HG03378 (cell line): ENCODE data around the gene ZDHHC19.
"Not testable (repeated sequence)": the region's sequence is repeated elsewhere in the genome, so short reads cannot be mapped to it uniquely, and the experiment has no call there.

Experiments used
- ATAC-seq: cut with Tn5 transposase; IDR thresholded peaks from one replicate; pipeline ENCODE4 v1.9.1; 2021; ENCODE audit warnings: mild to moderate bottlenecking, moderate library complexity; ENCODE audit not compliant: unreplicated experiment

Gene ZDHHC19

DNA sequence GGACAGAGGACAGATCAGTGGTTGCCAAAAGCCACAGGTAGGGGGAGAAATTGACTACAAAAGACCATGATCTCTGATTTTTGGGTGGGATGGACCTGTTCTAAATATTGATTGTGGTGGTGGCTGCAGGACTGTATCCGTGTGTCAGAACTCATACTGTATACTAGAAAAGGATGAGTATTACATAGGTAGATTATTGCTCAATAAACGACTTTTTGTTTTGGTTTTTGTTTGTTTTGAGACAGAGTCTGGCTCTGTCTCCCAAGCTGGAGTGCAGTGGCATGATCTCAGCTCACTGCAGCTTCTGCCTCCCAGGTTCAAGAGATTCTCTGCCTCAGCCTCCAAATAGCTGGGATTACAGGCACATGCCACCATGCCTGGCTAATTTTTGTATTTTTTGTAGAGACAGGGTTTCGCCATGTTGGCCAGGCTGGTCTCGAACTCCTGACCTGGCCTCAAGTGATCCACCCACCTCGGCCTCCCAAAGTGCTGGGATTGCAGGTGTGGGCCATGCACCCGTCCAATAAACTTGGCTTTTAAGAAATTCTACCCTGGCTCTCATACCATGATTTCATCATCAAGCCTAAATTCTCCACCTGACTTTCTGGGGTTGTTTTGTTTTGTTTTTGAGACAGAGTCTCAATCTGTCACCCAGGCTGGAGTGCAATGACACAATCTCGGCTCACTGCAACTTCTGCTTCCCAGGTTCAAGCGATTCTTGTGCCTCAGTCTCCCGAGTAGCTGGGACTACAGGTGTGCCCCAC, 5.6 kb downstream of the ZDHHC19 start:
- not testable (repeated sequence) for ATAC-seq

DNA sequence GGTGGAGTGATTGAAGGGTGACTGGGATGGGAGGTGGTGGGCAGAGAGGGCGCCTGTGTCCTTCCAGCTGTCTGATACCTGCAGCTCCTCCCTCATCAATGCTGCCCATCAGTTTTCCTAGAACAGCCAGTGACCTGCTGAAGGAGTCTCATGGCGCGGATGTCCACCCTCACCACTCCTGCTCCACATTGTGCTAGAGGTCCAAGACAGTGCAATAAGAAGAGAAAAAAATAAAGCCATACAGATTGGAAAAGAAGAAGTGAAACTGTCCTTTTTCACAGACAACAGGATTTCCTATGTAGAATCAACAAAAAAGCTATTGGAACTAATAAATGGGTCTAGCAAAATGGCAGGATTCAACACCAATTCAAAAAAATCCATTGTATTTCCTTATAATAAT, 7.4 kb downstream of the ZDHHC19 start:
- no peak for ATAC-seq

- ATAC-seq, result no peak
These were observed 8.7 kb downstream of the ZDHHC19 start for GRCh38 chr3:196202516-196202970.

DNA sequence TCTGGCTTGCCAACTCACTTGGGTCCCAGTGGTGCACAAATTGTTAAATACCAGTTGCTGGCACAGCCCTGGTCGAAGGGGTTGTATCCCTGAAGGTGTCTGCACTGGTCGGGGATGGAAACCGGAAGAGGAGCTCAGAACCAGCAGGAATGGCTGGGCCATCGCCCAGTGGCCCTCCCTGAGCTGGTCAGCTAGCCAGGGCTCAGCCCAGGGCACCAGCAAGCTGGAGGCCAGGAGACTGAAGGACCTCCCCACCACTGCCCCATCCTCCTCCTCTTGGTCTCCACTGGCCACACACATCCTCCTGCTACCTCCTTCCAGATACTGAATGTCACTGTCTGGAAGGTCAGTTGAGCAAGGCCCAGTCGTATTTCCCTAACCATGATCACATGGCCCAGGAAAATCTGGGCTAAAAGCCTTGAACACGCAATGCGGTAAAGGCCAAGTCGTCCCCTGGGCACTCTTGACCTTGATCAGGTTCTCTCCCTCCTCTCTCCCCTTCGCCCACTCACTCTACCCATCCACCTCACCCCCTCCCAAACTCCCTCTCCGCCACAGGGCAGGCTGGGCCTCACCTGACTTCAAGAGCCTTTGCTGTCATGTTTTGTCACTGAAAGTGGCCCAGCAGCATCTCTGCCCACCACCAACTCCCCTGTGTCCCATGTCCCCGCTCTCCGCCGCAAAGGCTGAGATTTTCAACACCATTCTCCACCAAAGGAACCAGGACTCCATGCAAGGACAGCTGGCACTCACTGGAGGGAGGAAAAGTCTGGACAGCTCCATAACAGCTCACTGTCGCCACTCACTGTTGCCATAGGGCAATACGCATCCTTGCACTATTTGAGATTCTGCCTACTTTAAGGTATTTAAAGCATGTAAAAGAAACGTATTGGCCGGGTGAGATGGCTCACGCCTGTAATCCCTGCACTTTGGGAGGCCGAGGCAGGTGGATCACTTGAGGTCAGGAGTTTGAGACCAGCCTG, 12.1 kb downstream of the ZDHHC19 start:
- ATAC-seq, result no peak

DNA sequence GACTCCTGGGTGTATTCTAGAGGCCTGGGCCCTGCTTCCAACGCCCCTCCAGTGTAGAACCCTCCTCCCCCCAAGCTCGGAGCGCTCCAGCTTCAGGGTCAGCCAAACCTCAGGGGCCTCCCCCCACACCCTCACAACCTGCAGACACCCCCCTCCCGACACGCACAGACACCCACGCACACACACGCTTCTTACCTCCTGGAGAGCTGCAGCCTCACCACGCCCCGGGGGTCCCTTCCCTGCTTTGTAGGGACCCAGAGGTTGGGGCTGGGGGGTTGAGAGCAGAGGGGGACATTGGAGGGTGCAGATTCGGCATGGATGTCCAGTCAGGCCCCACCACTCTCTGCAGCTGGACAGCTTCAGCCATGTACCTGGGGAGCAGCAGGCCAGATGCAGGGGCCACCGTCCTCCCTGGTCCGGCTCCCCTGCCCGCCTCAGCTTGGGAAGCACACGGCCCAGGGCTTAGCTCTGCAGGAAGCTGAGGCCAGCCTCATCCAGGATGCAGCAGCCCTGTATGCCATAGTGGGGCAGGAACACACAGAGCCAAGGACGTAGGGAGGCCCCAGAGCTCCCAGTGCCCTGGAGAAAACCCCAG, 13.0 kb downstream of the ZDHHC19 start:
- ATAC-seq, result no peak

DNA sequence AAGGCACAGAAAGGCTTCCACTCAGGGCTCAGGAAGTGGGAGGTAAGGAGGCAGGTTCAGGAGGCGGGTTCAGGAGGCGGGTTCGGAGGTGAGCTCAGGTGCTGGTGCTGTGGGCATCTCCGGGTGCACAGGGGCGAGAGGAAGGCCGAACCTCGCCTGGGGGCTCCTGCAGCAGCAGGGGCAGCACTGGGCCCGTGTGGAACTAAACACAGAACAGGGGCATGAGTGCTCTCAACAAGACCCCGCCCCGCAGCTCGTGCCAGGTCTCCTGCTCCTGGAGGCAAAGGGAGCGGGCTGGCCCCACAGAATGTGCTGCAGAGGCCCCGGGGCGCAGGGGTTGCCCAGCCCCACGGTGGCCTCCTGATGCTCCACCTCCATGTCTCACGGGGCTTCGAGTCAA, 13.7 kb downstream of the ZDHHC19 start:
- ATAC-seq, result no peak

DNA sequence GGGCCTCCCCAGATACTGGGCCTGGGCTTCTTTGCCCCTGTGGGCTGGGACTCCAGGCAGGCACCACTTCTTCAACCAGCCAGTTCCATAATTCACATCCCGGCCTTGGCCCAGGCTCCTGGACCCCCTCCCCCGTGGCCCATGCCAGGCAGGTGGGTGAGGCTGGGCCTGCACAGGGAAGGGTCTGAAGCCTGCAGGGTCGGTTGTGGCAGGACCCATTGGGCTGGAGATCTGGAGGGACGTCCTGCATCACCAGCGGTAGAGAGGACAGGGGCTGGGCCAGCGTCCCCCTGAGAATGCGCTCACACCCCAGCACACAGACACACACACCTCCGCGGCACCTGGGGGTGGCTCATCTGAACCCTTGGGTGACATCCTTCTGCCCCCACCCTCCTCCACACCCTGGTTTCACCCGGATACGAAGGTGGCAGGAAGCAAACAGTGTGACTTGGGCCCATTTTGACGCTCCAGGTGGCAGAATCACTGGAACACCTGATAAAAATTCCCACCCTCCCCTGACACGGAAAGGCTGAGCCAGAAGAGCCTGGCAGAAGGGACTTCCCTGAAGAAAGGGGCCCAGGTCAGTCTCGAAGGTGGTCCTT, 15.4 kb downstream of the ZDHHC19 start:
- ATAC-seq, result no peak

- no peak for ATAC-seq
These were observed 16.7 kb downstream of the ZDHHC19 start for GRCh38 chr3:196194542-196194915.

- no peak for ATAC-seq
These were observed 17.3 kb downstream of the ZDHHC19 start for GRCh38 chr3:196193736-196194541.

DNA sequence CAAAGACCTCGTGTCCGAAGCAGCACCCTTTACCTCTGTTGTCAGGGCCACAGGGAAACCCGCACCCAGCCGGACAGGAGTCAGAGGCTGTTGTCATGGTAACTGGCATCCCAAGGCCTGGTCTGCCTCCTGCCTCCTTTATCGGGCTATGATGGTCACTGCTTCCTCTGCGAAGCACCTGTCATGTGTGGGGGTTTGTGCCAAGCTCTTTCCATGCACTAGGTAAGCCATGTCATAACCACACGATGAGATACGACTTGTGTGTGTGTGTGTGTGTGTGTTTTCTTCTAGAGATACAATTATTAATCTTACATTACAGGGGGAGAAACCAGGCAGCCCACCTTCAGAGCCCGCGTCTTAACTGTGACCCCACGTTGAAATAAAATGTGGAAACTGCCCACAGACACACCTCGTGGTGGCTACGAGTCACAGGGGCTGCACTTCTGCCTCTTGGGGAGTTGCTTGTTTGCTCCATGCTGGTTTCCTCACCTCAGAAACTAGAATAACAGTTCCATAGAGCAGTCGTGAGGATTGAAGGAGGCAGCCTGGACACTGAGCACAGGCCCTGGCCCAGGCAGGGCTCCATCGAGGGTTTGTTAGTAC, 18.0 kb downstream of the ZDHHC19 start:
- ATAC-seq, result no peak

DNA sequence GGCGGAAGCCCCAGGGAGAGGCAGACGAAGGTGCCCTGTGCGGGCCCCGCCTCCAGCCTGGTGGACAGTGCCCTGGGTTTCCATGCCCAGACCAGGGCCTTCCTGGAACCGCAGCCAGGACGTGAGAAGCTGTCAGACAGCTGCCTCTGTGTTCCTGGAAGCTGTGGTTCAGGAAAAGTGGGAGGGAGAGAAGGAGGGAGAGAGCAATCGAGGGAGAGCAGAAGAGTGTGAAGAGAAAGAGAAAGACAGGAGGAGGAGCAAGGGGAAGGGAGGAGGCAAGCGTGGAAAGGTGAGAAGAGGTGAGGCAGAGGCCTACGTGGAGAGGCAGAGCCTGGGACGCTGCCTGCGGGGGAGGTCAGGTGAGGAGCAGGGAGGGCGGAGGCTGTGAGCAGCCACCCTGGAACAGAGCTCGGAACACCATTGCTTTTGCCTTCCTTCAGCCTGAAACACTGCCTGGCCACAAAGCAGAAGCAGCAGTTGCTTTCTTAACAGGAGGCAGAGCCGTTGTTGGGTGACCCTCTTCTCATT, 18.6 kb downstream of the ZDHHC19 start:
- no peak for ATAC-seq

- no peak for ATAC-seq
These were observed 19.1 kb downstream of the ZDHHC19 start for GRCh38 chr3:196192036-196192523.

DNA sequence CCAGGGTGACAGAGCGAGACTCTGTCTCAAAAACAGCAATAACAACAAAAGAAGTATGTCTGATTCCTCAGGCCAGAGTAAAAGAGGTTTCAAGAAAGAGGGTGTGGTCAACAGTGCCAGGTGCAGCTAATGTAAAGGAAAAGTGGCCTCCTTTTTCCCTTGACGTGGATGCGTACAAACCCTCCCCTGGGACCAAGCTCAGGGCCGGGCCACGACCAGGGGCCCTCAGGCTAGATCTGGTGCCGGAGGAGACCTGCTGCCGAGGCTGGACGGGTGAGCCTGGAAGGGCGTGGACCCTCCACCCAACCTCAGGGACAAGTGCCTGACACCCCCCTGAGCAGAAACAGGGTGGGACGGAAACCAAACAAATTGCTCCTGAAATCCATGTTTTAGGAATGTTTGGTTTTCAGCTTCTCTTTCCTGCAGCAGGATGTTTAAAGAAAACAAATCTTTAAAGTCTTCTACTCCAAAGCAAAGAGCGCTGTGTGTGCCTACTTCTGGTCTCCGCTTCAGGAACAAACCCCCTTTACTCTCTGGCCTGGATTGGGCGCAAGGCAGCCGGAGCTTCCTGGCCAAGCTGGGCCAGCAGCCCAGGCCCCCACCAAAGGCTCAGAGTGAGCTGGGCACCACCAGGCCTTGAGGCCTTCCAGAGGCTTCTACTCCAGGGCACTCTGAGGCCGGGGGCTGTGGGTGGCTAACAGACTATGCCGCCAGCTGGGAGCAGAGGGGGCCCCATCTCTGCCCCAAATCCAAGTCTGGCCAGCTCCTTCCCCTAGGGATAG, 21.4 kb downstream of the ZDHHC19 start:
- ATAC-seq, result no peak

- peak; percentile 49 for ATAC-seq
These were observed 24.3 kb downstream of the ZDHHC19 start for GRCh38 chr3:196186651-196187573.

GRCh38 chr3:196184881-196185280, 26.3 kb downstream of the ZDHHC19 start:
- no peak for ATAC-seq

DNA sequence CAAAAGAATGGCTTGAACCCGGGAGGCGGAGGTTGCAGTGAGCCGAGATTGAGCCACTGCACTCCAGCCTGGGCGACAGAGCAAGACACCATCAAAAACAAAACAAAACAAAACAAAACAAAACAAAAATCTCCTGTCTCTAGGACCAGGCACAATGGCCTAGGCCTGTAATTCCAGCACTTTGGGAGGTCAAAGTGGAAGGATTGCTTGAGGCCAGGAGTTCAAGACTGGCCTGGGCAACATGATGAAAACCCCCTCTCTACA, 27.1 kb downstream of the ZDHHC19 start:
- not testable (repeated sequence) for ATAC-seq

GRCh38 chr3:196181127-196181546, 30.1 kb downstream of the ZDHHC19 start:
- ATAC-seq, result no peak

DNA sequence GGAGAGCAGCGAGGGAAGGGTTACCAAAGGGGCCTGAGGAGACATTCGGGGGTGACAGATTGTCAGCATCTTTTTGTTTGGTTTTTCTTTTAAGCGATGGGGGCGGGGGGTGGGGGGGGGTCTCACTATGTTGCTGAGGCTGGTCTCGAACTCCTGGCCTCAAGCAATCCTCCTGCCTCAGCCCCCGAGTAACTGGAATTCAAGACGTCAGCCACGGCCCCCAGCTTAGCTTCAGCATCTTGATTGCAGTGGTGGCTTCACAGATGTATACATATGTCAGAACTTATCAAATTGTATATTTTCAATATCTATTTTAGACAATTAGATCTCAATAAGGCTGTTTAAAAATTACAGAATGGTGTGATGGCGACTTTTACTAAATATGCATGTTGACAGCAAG, 30.9 kb downstream of the ZDHHC19 start:
- ATAC-seq, result no peak
